Measurements from ENCODE around the gene FCN3. TPM values are rescaled to one million over a fixed set of nuclear protein-coding genes. Genes with fewer than 3 reads are reported as not detected.

FCN3 gene
- total RNA-seq, 4 donors from 2014 or later = 2.0 to 247 (median 19.1) TPM

GRCh38 chr1:27392096-27392777, 17.6 kb upstream of the FCN3 start, which contains the start of gene GPR3:
TSS of gene GPR3 (plus strand) at chr1:27392622. CDS start at chr1:27393799, 1,177 bp downstream.
- TF ChIP-seq CTCF (IDR thresholded peaks at IDR 0.05; ENCODE audit: low read depth) = no peak

- no peak for TF ChIP-seq CTCF (IDR thresholded peaks at IDR 0.05; ENCODE audit: low read depth)
These were observed 17.0 kb upstream of the FCN3 start for GRCh38 chr1:27391511-27392095.

- TF ChIP-seq CTCF (IDR thresholded peaks at IDR 0.05; ENCODE audit: low read depth) = no peak
These were observed 13.8 kb upstream of the FCN3 start for GRCh38 chr1:27388337-27389005.

GRCh38 chr1:27383661-27384060, 9.0 kb upstream of the FCN3 start:
- TF ChIP-seq CTCF (IDR thresholded peaks at IDR 0.05; ENCODE audit: low read depth) = no peak

- TF ChIP-seq CTCF (IDR thresholded peaks at IDR 0.05; ENCODE audit: low read depth) = no peak
These were observed 8.5 kb upstream of the FCN3 start, which contains the start of gene CD164L2 for GRCh38 chr1:27383039-27383605. TSS of gene CD164L2 (minus strand) at chr1:27383333. CDS start at chr1:27383239, 94 bp downstream.

- no peak for TF ChIP-seq CTCF (IDR thresholded peaks at IDR 0.05; ENCODE audit: low read depth)
These were observed 7.5 kb upstream of the FCN3 start for GRCh38 chr1:27381969-27382762.

Measured in subcutaneous adipose tissue (tissue), 4 donors.